NCI-H1436 treated with DMSO at 0.1 percent for 48 hours (cell line): ENCODE measurements around the gene DYNC1H1.

Experiments used
- DNase-seq: peaks from one replicate; lab custom pipeline; 2025; lab: John Stamatoyannopoulos, UW

The DYNC1H1 gene

DNA sequence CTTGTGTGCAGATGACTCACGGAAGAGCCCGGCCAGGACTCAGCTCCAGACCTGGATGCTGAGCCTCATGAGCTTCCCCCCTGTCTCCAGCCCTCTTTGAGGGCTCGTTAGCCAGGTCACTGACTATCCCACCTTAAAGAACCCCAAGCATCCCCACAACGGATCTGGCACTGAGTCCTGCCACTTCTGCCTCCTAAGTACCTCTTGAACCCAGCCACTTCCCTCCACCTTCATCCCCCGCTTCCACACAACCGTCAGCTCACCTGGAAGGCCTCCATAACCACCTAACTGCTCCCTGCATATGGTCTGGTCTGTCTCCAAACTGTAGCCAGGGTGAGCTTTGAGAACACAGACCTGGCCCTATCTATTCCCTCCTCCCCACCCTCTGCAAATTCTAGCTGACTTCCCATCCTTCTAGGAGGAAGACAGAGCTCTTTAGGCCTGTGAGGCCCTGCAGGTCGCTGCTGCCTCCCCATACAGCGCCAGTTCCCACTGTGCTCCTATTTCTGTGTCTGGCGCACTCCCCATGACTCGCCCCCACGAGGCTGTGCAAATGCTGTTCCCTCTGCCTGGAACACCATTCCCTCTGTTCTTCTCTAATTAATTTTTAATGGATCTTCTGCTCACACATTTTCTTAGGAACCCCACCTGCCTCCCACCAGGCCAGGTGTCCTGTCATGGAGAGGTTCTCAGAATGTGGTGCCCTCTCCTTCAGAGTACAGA, 125.4 kb downstream of the DYNC1H1 start:
- DNase-seq = no peak

DNA sequence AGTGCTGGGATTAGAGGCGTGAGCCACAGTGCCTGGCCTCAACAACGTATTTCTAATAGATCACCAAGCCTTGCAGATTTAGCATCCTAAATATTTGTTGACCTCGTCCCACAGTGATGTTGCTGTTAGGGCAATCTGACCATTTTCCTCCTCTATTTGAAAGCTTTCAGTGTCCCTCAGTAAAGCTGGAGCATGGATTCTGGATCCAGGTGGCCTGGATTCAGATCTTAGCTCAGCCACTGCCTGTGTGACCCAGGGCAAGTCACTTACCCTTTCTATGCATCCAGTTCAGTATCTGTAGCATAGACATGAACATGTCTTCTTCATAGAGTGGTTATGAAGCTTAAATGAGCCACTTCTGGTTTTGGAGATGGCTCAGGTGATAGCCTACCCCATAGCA, 126.3 kb downstream of the DYNC1H1 start:
- no peak for DNase-seq

DNA sequence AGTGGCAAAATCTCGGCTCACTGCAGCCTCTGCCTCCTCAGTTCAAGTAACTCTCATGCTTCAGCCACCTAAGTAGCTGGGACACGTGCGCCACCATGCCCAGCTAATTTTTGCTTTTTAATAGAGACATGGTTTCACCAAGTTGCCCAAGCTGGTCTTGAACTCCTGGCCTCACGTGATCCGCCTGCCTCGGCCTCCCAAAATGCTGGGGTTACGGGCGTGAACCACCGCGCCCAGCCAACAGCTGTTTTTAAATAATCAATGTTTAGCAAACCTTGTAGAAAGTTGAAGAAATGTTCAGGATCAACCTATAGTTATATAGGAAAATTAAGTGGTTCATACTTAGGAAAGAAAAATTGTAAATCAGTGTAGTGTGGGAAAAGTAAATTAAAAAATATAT, 128.4 kb downstream of the DYNC1H1 start:
- DNase-seq = no peak

DNA sequence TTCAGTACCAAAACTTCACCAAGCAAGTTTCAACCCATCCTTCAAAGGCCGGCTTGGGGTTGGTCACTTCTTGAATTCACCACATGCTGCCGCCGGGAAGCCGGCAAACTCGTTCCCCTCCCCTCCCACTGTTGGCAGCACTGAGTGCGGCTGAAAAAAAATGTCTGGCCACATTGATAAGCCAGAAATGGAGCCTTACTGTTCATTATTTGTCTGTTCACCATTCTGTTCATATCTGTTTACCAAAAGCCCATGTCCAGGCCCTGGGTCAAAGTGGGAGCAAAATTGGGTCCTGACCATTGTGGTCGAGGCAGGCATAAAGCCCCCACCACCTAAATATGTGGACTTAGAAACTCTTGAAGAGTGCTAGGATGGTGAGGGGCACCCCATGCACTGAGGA, 129.7 kb downstream of the DYNC1H1 start:
- no peak for DNase-seq

DNA sequence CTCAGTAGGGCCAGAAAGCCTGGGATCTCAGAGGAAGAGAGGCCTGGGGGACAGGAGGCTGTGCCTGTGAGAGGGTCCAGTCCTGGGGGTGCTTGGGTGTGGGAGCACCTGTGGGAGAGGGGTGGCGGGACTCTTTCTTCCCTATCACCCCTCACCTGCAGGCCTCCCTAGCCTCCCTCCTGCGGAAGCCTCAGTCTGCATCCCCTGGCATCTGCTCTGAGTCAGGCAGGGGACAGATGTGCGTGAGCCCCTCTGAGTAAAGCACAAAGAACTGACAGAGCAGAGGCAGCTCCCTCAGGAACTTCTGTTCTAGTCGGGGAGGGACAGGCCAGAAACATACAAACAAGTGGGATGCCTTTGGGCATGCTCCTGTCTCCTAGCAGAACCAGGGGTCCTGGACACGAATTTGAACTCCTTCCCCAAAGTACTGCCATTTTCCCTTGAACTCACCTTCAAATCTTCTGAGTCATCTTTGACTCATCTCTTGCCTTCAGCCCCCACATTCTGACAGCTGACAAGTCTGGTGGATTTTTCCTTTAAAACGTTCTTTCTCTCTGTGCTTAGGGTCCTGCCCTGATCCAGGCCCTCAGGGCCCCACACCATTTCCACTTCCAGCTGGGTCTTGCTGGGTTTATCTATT, 131.0 kb downstream of the DYNC1H1 start:
- no peak for DNase-seq

DNA sequence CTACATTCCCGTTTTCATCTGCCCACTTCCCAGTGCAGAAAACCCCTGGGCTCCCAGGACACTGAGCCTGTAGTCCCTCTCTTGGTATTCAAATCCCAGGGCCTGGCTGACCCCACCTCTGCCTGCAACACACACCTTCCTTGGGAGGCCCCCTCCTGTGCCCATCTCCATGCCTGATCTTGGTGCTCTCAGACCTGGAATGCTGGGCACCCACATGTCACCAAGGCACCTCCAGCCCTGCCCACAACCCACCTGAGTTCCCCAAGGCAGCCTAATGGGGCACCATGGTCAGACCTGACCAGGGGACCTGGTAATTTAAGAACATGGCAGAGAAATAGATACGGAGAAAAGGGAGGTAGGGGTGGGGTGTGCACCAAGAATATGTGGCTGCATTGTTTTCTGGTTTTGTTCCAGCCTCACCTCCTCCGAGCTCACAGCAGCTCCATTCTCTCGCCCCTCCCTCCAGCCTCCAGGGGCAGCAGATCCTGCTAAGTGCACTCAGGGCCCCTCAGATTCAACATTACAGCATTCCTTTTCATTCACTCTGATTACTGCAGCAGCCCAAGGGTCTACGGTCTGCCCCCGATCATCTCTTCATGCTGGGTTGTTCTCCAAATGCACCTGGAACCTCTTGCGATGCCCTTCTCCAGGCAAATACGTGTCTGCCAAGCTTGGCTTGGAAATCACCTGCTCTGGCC, 131.6 kb downstream of the DYNC1H1 start:
- no peak for DNase-seq

DNA sequence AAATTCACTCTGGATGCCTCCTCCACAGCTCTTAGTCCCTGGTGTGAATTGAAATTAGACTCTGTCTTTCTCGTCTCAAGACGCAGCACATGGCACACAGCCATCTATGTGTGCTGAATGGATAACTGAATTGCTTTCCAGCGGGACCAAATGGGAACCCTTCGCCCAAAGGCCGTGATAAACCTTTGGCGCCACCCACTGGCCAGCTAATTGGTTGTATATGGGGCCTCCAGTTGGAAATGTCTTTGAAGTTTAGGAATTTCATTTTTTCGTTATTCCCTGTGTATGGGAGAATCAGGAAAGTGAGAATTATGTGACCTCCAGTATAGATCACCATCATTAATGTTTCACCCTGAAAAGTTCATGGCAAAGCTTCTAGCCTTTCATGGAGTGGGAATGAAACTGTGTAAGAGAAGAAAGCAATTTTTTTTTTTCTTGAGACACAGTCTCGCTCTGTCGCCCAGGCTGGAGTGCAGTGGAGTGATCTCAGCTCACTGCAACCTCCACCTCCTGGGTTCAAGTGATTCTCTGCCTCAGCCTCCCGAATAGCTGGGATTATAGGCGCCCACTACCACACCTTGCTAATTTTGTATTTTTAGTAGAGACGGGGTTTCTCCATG, 132.3 kb downstream of the DYNC1H1 start:
- DNase-seq = no peak

DNA sequence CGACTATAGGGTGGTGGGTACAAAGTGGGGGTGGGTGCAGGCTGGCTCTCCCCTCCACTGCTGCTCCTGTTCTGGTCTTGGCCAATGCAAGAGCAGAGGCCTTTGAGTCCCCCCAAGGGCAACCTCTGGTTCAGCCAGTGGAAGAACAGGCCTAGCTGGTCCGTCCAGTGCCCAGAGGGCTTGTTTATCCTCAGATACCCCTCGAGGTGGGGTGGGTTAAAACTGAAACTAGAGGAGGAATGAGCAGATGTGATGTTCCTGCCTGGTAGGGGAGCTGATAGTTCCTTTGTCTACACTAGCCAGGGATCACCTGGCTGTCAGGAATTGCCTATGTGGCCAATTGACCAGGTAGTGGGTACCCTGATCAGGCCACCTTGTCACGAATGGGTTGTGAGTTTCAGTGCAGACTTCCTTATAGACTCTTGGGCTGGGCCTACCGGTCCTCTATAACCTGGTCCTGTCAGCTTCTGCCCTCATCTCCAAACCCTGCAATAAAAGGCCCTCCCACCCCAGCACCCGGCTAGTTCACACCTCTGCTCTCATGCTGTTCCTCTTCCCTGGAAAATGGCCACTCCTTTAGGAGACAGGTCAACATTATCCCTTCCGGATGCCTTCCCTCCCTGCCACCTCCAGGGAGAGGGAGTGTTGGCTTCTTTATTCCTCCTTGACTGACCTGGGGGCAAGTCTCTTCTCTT, 133.2 kb downstream of the DYNC1H1 start:
- no peak for DNase-seq

DNA sequence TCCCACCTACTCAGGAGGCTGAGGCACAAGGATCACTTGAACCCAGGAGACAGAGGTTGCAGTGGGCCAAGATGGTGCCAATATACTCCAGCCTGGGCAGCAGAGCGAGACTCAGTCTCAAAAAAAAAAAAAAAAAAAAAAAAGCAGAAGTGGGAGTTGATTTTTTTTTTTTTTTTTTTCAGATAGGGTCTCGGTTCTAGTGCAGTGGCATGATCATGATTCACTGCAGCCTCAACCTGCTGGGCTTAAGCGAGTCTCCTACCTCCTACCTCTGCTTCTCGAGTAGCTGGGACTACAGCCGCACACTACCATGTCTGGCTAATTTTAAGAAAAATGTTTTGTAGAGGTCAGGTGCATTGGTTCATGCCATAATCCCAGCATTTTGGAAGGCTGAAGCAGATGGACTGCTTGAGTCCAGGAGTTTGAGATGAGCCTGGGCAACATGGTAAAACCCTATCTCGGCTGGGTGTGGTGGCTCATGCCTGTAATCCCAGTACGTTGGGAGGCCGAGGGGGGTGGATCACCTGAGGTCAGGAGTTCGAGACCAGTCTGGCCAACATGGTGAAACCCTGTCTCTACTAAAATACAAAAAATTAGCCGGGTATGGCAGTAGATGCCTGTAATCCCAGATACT, 138.8 kb downstream of the DYNC1H1 start:
- DNase-seq = no peak

DNA sequence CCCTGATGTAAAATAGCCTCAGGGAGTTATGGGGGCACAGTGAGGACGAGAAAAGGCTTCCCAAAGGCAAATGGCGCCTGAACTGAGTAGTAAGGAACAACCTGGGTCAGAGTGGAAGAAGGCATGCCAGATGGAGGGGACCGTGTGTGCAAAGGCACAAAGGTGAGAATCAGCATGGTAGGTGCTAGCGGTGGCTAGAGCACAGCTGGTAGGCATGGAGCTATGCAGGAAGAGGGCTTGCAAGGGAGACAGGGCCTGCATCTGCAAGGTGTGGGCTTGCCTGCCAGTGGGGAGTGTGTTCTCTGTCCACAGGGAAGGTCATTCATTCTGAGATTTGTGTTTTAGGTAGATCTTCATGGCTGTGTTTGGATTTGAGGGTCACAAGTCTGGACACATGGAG, 141.0 kb downstream of the DYNC1H1 start:
- no peak for DNase-seq
